ENCODE data around the gene CASQ2.

CASQ2 gene

GRCh38 chr1:115802416-115802815 lies 33.9 kb upstream of the CASQ2 start:
- no peak for TF ChIP-seq CTCF (IDR thresholded peaks at IDR 0.05; ENCODE audit: low read depth, low read length, poor library complexity, severe bottlenecking)
- no peak for TF ChIP-seq EZH2phosphoT487 (IDR thresholded peaks at IDR 0.05; ENCODE audit: borderline replicate concordance, low read length)
- H3K4me2 ChIP-seq (ENCODE audit: low read length) = no peak overlapping the region
- no peaks in the 10 kb centered on the region for H3K27me3 ChIP-seq (ENCODE audit: control insufficient read depth, low read length)
- no peaks in the 10 kb centered on the region for H4K20me1 ChIP-seq (ENCODE audit: control insufficient read depth, insufficient read depth, low read depth, low read length)
- no peaks in the 10 kb centered on the region for H3F3A ChIP-seq (ENCODE audit: control insufficient read depth, insufficient read depth)
- no peaks in the 10 kb centered on the region for H3K9me2 ChIP-seq (replicated peaks; ENCODE audit: control insufficient read depth, low read length)
- no peaks in the 10 kb centered on the region for H3K36me3 ChIP-seq (ENCODE audit: control insufficient read depth, low read length)
- no peak overlapping the region for H3K4me3 ChIP-seq (ENCODE audit: low read length)
- H3K79me2 ChIP-seq (ENCODE audit: control insufficient read depth, low read length) = no peaks in the 10 kb centered on the region
- peaks cover 4% of the 10 kb centered on the region; the same call in 1 of the 2 replicates for H3K4me1 ChIP-seq (ENCODE audit: control insufficient read depth, low read length)
- H3K27ac ChIP-seq (ENCODE audit: low read depth, low read length) = no peak overlapping the region
- no peaks in the 10 kb centered on the region for H3K9me3 ChIP-seq (ENCODE audit: control insufficient read depth, insufficient read depth, low read length)

- no peak overlapping the region for H3K27ac ChIP-seq (ENCODE audit: low read depth, low read length)
- no peaks in the 10 kb centered on the region for H3K27me3 ChIP-seq (ENCODE audit: control insufficient read depth, low read length)
- H3K4me3 ChIP-seq (ENCODE audit: low read length) = no peak overlapping the region
- H3K79me2 ChIP-seq (ENCODE audit: control insufficient read depth, low read length) = no peaks in the 10 kb centered on the region
- no peak overlapping the region for H3K4me2 ChIP-seq (ENCODE audit: low read length)
- H3K36me3 ChIP-seq (ENCODE audit: control insufficient read depth, low read length) = no peaks in the 10 kb centered on the region
- no peaks in the 10 kb centered on the region for H3F3A ChIP-seq (ENCODE audit: control insufficient read depth, insufficient read depth)
- no peaks in the 10 kb centered on the region for H3K9me2 ChIP-seq (replicated peaks; ENCODE audit: control insufficient read depth, low read length)
- no peaks in the 10 kb centered on the region for H4K20me1 ChIP-seq (ENCODE audit: control insufficient read depth, insufficient read depth, low read depth, low read length)
- peaks cover 4% of the 10 kb centered on the region; the same call in 1 of the 2 replicates for H3K4me1 ChIP-seq (ENCODE audit: control insufficient read depth, low read length)
- no peak for TF ChIP-seq EZH2phosphoT487 (IDR thresholded peaks at IDR 0.05; ENCODE audit: borderline replicate concordance, low read length)
- no peak for TF ChIP-seq CTCF (IDR thresholded peaks at IDR 0.05; ENCODE audit: low read depth, low read length, poor library complexity, severe bottlenecking)
- no peaks in the 10 kb centered on the region for H3K9me3 ChIP-seq (ENCODE audit: control insufficient read depth, insufficient read depth, low read length)
Observed at GRCh38 chr1:115797486-115797885, 29.0 kb upstream of the CASQ2 start.

- H3K27ac ChIP-seq (ENCODE audit: low read depth, low read length) = no peak overlapping the region
- H3F3A ChIP-seq (ENCODE audit: control insufficient read depth, insufficient read depth) = no peaks in the 10 kb centered on the region
- H3K9me2 ChIP-seq (replicated peaks; ENCODE audit: control insufficient read depth, low read length) = no peaks in the 10 kb centered on the region
- H3K9me3 ChIP-seq (ENCODE audit: control insufficient read depth, insufficient read depth, low read length) = no peaks in the 10 kb centered on the region
- H3K4me1 ChIP-seq (ENCODE audit: control insufficient read depth, low read length) = peaks cover 4% of the 10 kb centered on the region; the same call in 1 of the 2 replicates
- H3K36me3 ChIP-seq (ENCODE audit: control insufficient read depth, low read length) = no peaks in the 10 kb centered on the region
- H3K4me2 ChIP-seq (ENCODE audit: low read length) = no peak overlapping the region
- H3K79me2 ChIP-seq (ENCODE audit: control insufficient read depth, low read length) = no peaks in the 10 kb centered on the region
- no peaks in the 10 kb centered on the region for H3K27me3 ChIP-seq (ENCODE audit: control insufficient read depth, low read length)
- H4K20me1 ChIP-seq (ENCODE audit: control insufficient read depth, insufficient read depth, low read depth, low read length) = no peaks in the 10 kb centered on the region
- TF ChIP-seq CTCF (IDR thresholded peaks at IDR 0.05; ENCODE audit: low read depth, low read length, poor library complexity, severe bottlenecking) (no peak), EZH2phosphoT487 (IDR thresholded peaks at IDR 0.05; ENCODE audit: borderline replicate concordance, low read length) (no peak)
- no peak overlapping the region for H3K4me3 ChIP-seq (ENCODE audit: low read length)
Observed at GRCh38 chr1:115796897-115797296, 28.4 kb upstream of the CASQ2 start.

Data from DOHH2 (cell line).